MM.1S (cell line): Measurements from ENCODE around the gene SIX3.

Source experiments
- DNase-seq: peaks from one replicate; pipeline ENCODE4 v3.0.0-alpha.2; 2015
- H2AFZ ChIP-seq: fragments of 300-600 bp; sonication (generic); 2 replicates; pipeline ENCODE4 v1.6.0; 2016; ENCODE audit warnings: antibody characterized with exemption, low read length
- H3F3A ChIP-seq: fragments of 300-600 bp; sonication (generic); 2 replicates; pipeline ENCODE4 v1.6.1; 2016; ENCODE audit warnings: mild to moderate bottlenecking, antibody characterized with exemption, low read length, moderate library complexity, mixed read lengths; ENCODE audit not compliant: insufficient read depth
- H3K27ac ChIP-seq: fragments of 300-600 bp; sonication (generic); 2 replicates; pipeline ENCODE4 v1.5.1; 2016; ENCODE audit warnings: mild to moderate bottlenecking, low read length
- H3K27me3 ChIP-seq: fragments of 300-600 bp; sonication (generic); replicated peaks from 2 replicates; pipeline ENCODE4 v1.6.0; 2016; ENCODE audit warnings: low read length; ENCODE audit not compliant: insufficient read depth
- H3K36me3 ChIP-seq: fragments of 300-600 bp; sonication (generic); replicated peaks from 2 replicates; pipeline ENCODE4 v1.6.1; 2016; ENCODE audit warnings: mild to moderate bottlenecking, low read length, mixed read lengths; ENCODE audit not compliant: insufficient read depth
- H3K4me1 ChIP-seq: fragments of 300-600 bp; sonication (generic); 2 replicates; pipeline ENCODE4 v1.6.1; 2016; ENCODE audit warnings: low read length, mixed read lengths
- H3K4me2 ChIP-seq: fragments of 300-600 bp; sonication (generic); 2 replicates; pipeline ENCODE4 v1.6.0; 2016; ENCODE audit warnings: low read depth, low read length
- H3K4me3 ChIP-seq: fragments of 300-600 bp; sonication (generic); 2 replicates; pipeline ENCODE4 v1.5.1; 2016; ENCODE audit warnings: low read length, mixed read lengths
- H3K79me2 ChIP-seq: fragments of 300-600 bp; sonication (generic); 2 replicates; pipeline ENCODE4 v1.6.1; 2016; ENCODE audit warnings: mixed run types, low read length, mixed read lengths
- H3K9ac ChIP-seq: fragments of 300-600 bp; sonication (generic); 2 replicates; pipeline ENCODE4 v1.6.1; 2016; ENCODE audit warnings: low read length, mixed read lengths
- H3K9me2 ChIP-seq: fragments of 300-600 bp; sonication (generic); replicated peaks from 2 replicates; pipeline ENCODE4 v1.6.1; 2016; ENCODE audit warnings: mild to moderate bottlenecking, low read length, mixed read lengths; ENCODE audit not compliant: insufficient read depth
- H3K9me3 ChIP-seq: fragments of 300-600 bp; sonication (generic); replicated peaks from 2 replicates; pipeline ENCODE4 v1.6.1; 2016; ENCODE audit warnings: mild to moderate bottlenecking, low read length, mixed read lengths; ENCODE audit not compliant: insufficient read depth
- H4K20me1 ChIP-seq: fragments of 300-600 bp; sonication (generic); 2 replicates; pipeline ENCODE4 v1.6.1; 2016; ENCODE audit warnings: mild to moderate bottlenecking, low read length, moderate library complexity, mixed read lengths; ENCODE audit not compliant: insufficient read depth
- CTCF ChIP-seq: fragments of 300-600 bp; sonication (generic); IDR thresholded peaks from 2 replicates; pipeline ENCODE4 v1.5.1; 2016; ENCODE audit warnings: antibody characterized with exemption, low read length, mixed read lengths
- EZH2 ChIP-seq: fragments of 300-600 bp; sonication (generic); optimal IDR thresholded peaks from 2 replicates; pipeline ENCODE3; 2017; ENCODE audit warnings: low read depth, mild to moderate bottlenecking, antibody characterized with exemption, low read length, mixed read lengths
- EZH2phosphoT487 ChIP-seq: fragments of 300-600 bp; sonication (generic); IDR thresholded peaks from 2 replicates; pipeline ENCODE4 v1.6.1; 2018; ENCODE audit warnings: antibody characterized with exemption, low read length

SIX3 gene

GRCh38 chr2:44951124-44951523, 9.6 kb downstream of the SIX3 start:
- Histone ChIP-seq H3K27me3 (peaks cover 31% of the 10 kb centered on the region), H3K4me1 (0 out of 2 replicates have a peak, but pooled peaks cover 3% of the 10 kb centered on the region), H3K36me3 (no peaks in the 10 kb centered on the region), H3K27ac (no peak overlapping the region), H3K9ac (no peak overlapping the region), H3K4me2 (no peak overlapping the region), H3K9me2 (no peaks in the 10 kb centered on the region), H2AFZ (no peak overlapping the region), H3K4me3 (no peak overlapping the region), H3K79me2 (no peaks in the 10 kb centered on the region), H3K9me3 (no peaks in the 10 kb centered on the region), H4K20me1 (no peaks in the 10 kb centered on the region), H3F3A (no peaks in the 10 kb centered on the region)
- no peak for DNase-seq
- TF ChIP-seq CTCF = no peak
- TF ChIP-seq EZH2phosphoT487 = no peak
- TF ChIP-seq EZH2 = no peak

- Histone ChIP-seq H3K4me2 (peak overlapping the region; percentile 99), H2AFZ (peak overlapping the region; percentile 76), H3K4me3 (peak overlapping the region; percentile 62), H3K27ac (no peak overlapping the region), H3K4me1 (0 out of 2 replicates have a peak, but pooled peaks cover 3% of the 10 kb centered on the region), H3K9ac (peak overlapping the region; percentile 45; the same call in 1 of the 2 replicates), H4K20me1 (no peaks in the 10 kb centered on the region), H3F3A (no peaks in the 10 kb centered on the region), H3K9me2 (no peaks in the 10 kb centered on the region), H3K9me3 (no peaks in the 10 kb centered on the region), H3K36me3 (no peaks in the 10 kb centered on the region), H3K79me2 (no peaks in the 10 kb centered on the region), H3K27me3 (peaks cover 31% of the 10 kb centered on the region)
- no peak for TF ChIP-seq EZH2phosphoT487
- TF ChIP-seq CTCF = no peak
- TF ChIP-seq EZH2 = no peak
- DNase-seq = no peak
Measured at GRCh38 chr2:44951714-44952113, 10.2 kb downstream of the SIX3 start.

- no peak overlapping the region for H3K27ac ChIP-seq
- peak overlapping the region; percentile 99 for H3K4me2 ChIP-seq
- no peaks in the 10 kb centered on the region for H3K9me2 ChIP-seq
- H3K36me3 ChIP-seq = no peaks in the 10 kb centered on the region
- peaks cover 31% of the 10 kb centered on the region for H3K27me3 ChIP-seq
- H3K4me3 ChIP-seq = peak overlapping the region; percentile 62
- no peaks in the 10 kb centered on the region for H3K79me2 ChIP-seq
- DNase-seq = peak; percentile 69
- H3K4me1 ChIP-seq = 0 out of 2 replicates have a peak, but pooled peaks cover 3% of the 10 kb centered on the region
- H3F3A ChIP-seq = no peaks in the 10 kb centered on the region
- H3K9me3 ChIP-seq = no peaks in the 10 kb centered on the region
- H3K9ac ChIP-seq = peak overlapping the region; percentile 45; the same call in 1 of the 2 replicates
- no peaks in the 10 kb centered on the region for H4K20me1 ChIP-seq
- peak overlapping the region; percentile 76 for H2AFZ ChIP-seq
- TF ChIP-seq EZH2 = no peak
- no peak for TF ChIP-seq EZH2phosphoT487
- TF ChIP-seq CTCF = peak; percentile 74
Measured at GRCh38 chr2:44952143-44952805, 10.8 kb downstream of the SIX3 start.
